HepG2 (cell line): Measurements from ENCODE around the gene ZFPL1. TPM values are rescaled to one million over a fixed set of nuclear protein-coding genes. Genes with fewer than 3 reads are reported as not detected.

Source experiments
- AGO2 ChIP-seq: fragments of 200-400 bp; formaldehyde crosslinking; optimal IDR thresholded peaks from 2 replicates; pipeline ENCODE3; 2017; ENCODE audit warnings: mild to moderate bottlenecking, low read depth, low read length, moderate library complexity
- ARNTL ChIP-seq: sonication (generic); formaldehyde crosslinking; IDR thresholded peaks from 2 replicates; pipeline ENCODE4 v1.4.0; 2020; ENCODE audit warnings: mild to moderate bottlenecking, missing genetic modification reagents
- CREB1 ChIP-seq, 2 experiments: fragments of 450-650 bp in 1 of 2; IDR thresholded peaks; 2 replicates each; pipeline ENCODE4 v1.6.1; 2016 to 2017; ENCODE audit warnings: control low read depth in 1 of 2, mild to moderate bottlenecking in 1 of 2, missing compliant biosample characterization in 1 of 2, missing genetic modification characterization in 1 of 2
- KLF13 ChIP-seq: sonication (generic); formaldehyde crosslinking; IDR thresholded peaks from 2 replicates; pipeline ENCODE4 v1.4.0; 2020; ENCODE audit warnings: mild to moderate bottlenecking, missing genetic modification reagents
- MIER3 ChIP-seq: IDR thresholded peaks from 2 replicates; pipeline ENCODE4 v1.6.1; 2016; ENCODE audit warnings: missing compliant biosample characterization, borderline replicate concordance
- MXD4 ChIP-seq: IDR thresholded peaks from 2 replicates; pipeline ENCODE4 v1.6.1; 2016; ENCODE audit warnings: mild to moderate bottlenecking, missing biosample characterization, missing genetic modification reagents
- POLR2A ChIP-seq, 2 experiments: IDR thresholded peaks; 2 replicates each; pipeline ENCODE4 v1.6.1; 2011; ENCODE audit warnings: low read depth in 2 of 2, low read length in 2 of 2, mild to moderate bottlenecking in 1 of 2, moderate library complexity in 1 of 2; ENCODE audit not compliant: insufficient read depth in 1 of 2
- REPIN1 ChIP-seq: sonication (generic); formaldehyde crosslinking; IDR thresholded peaks from 2 replicates; pipeline ENCODE4 v1.8.0; 2022; ENCODE audit warnings: missing genetic modification reagents, low read depth, mild to moderate bottlenecking, borderline replicate concordance
- SAP130 ChIP-seq: IDR thresholded peaks from 2 replicates; pipeline ENCODE4 v1.6.1; 2016; ENCODE audit warnings: low read depth
- SKI ChIP-seq: fragments of 450-650 bp; IDR thresholded peaks from one replicate; pipeline ENCODE4 v1.6.1; 2018; ENCODE audit warnings: mild to moderate bottlenecking; ENCODE audit not compliant: partially characterized antibody
- SRY ChIP-seq: sonication (generic); formaldehyde crosslinking; IDR thresholded peaks from 2 replicates; pipeline ENCODE4 v1.8.0; 2022; ENCODE audit warnings: mild to moderate bottlenecking, missing genetic modification reagents
- XRCC5 ChIP-seq: fragments of 200-400 bp; formaldehyde crosslinking; optimal IDR thresholded peaks from 2 replicates; pipeline ENCODE3; 2017; ENCODE audit warnings: mild to moderate bottlenecking, low read length
- ZNF12 ChIP-seq: sonication (generic); formaldehyde crosslinking; IDR thresholded peaks from 2 replicates; pipeline ENCODE4 v1.5.0; 2020; ENCODE audit warnings: missing genetic modification reagents
- ZNF317 ChIP-seq: sonication (generic); formaldehyde crosslinking; IDR thresholded peaks from 2 replicates; pipeline ENCODE4 v1.5.0; 2020; ENCODE audit warnings: mild to moderate bottlenecking, missing genetic modification reagents
- ZNF496 ChIP-seq: sonication (generic); formaldehyde crosslinking; IDR thresholded peaks from 2 replicates; pipeline ENCODE4 v1.8.1; 2023; ENCODE audit warnings: mild to moderate bottlenecking, moderate library complexity, missing genetic modification reagents; ENCODE audit not compliant: insufficient replicate concordance
- ZNF556 ChIP-seq: sonication (generic); formaldehyde crosslinking; IDR thresholded peaks from 2 replicates; pipeline ENCODE4 v1.4.0; 2020; ENCODE audit warnings: mild to moderate bottlenecking, missing genetic modification reagents, borderline replicate concordance
- ZSCAN25 ChIP-seq: sonication (generic); formaldehyde crosslinking; IDR thresholded peaks from 2 replicates; pipeline ENCODE4 v1.8.0; 2022; ENCODE audit warnings: mild to moderate bottlenecking, missing genetic modification reagents
- polyA plus RNA-seq, 8 experiments: library from polyadenylated mRNA; depleted of rRNA in 3 of 8; stranded (reverse) in 7 of 8; unstranded in 1 of 8; fragments of >200 nt; fragmentation: Illumina TruSeq in 4 of 8; extraction: Trizol in 4 of 8; gene quantifications; 2 replicates each; pipeline versions ENCODE4 v1.2.1 to v1.2.3, GENCODE V29; 2011 to 2016; ENCODE audit warnings: low read depth in 4 of 8, missing spikeins in 1 of 8, mixed read lengths in 1 of 8; ENCODE audit not compliant: insufficient read depth in 1 of 8
- total RNA-seq, 5 experiments: library from RNA; depleted of rRNA; stranded (reverse); fragments of >200 nt; fragmentation: Illumina TruSeq; extraction: Trizol; gene quantifications; 2 replicates each; pipeline ENCODE4 v1.2.3, GENCODE V29; 2016; ENCODE audit warnings: low read depth in 1 of 5
- TF ChIP-seq, protein P1 (sequence below): sonication (generic); formaldehyde crosslinking; IDR thresholded peaks from 2 replicates; pipeline ENCODE4 v1.5.1; 2020; ENCODE audit warnings: missing genetic modification reagents, mild to moderate bottlenecking, borderline replicate concordance
- TF ChIP-seq, protein P2 (sequence below): sonication (generic); formaldehyde crosslinking; IDR thresholded peaks from 2 replicates; pipeline ENCODE4 v1.4.0; 2020; ENCODE audit warnings: missing genetic modification reagents
- TF ChIP-seq, protein P3 (sequence below): sonication (generic); formaldehyde crosslinking; IDR thresholded peaks from 2 replicates; pipeline ENCODE4 v1.8.0; 2022; ENCODE audit warnings: mild to moderate bottlenecking, missing genetic modification reagents; ENCODE audit not compliant: insufficient replicate concordance
- TF ChIP-seq, protein P4 (sequence below): sonication (generic); formaldehyde crosslinking; IDR thresholded peaks from 2 replicates; pipeline ENCODE4 v1.8.1; 2023; ENCODE audit warnings: mild to moderate bottlenecking, missing genetic modification reagents
- TF ChIP-seq, protein P5 (sequence below): IDR thresholded peaks from 2 replicates; pipeline ENCODE4 v1.6.1; 2016; ENCODE audit warnings: mild to moderate bottlenecking

The ZFPL1 gene
- total and polyA plus RNA-seq, 2 of the 13 experiments (the other 11 are each of a cell fraction or from before 2014, with no cell fraction given) = 32.2 to 56.0 TPM

GRCh38 chr11:65040847-65041622, 43.0 kb upstream of the ZFPL1 start, which contains the start of gene SAC3D1 (continued):
- peak; percentile 26; the same call in 1 of the 2 replicates for TF ChIP-seq MIER3
- peak; percentile 64; the same call in 1 of the 2 replicates for TF ChIP-seq ARNTL (CRISPR knock-in tag)
- TF ChIP-seq, protein P1, sequence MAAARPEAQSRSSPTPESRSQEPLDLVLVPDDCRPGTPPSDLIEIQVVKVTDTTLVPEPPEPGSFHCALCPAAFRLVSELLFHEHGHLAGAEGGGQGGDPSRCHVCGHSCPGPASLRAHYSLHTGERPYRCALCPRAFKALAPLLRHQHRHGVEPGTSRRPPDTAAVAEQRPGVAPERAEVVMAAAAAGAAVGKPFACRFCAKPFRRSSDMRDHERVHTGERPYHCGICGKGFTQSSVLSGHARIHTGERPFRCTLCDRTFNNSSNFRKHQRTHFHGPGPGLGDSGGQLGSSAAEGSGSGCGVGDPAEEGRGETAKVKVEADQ = peak; percentile 60; the same call in 1 of the 2 replicates
- peak; percentile 13 to 66; a peak in 3 of 4 replicates for TF ChIP-seq POLR2A (IDR thresholded peaks at IDR 0.05; ENCODE audit: insufficient read depth in 1 of 2, low read depth in 2 of 2, low read length in 2 of 2)
- TF ChIP-seq, protein P2, sequence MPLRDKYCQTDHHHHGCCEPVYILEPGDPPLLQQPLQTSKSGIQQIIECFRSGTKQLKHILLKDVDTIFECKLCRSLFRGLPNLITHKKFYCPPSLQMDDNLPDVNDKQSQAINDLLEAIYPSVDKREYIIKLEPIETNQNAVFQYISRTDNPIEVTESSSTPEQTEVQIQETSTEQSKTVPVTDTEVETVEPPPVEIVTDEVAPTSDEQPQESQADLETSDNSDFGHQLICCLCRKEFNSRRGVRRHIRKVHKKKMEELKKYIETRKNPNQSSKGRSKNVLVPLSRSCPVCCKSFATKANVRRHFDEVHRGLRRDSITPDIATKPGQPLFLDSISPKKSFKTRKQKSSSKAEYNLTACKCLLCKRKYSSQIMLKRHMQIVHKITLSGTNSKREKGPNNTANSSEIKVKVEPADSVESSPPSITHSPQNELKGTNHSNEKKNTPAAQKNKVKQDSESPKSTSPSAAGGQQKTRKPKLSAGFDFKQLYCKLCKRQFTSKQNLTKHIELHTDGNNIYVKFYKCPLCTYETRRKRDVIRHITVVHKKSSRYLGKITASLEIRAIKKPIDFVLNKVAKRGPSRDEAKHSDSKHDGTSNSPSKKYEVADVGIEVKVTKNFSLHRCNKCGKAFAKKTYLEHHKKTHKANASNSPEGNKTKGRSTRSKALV (CRISPR knock-in tag) = peak; percentile 90
- TF ChIP-seq, protein P3, sequence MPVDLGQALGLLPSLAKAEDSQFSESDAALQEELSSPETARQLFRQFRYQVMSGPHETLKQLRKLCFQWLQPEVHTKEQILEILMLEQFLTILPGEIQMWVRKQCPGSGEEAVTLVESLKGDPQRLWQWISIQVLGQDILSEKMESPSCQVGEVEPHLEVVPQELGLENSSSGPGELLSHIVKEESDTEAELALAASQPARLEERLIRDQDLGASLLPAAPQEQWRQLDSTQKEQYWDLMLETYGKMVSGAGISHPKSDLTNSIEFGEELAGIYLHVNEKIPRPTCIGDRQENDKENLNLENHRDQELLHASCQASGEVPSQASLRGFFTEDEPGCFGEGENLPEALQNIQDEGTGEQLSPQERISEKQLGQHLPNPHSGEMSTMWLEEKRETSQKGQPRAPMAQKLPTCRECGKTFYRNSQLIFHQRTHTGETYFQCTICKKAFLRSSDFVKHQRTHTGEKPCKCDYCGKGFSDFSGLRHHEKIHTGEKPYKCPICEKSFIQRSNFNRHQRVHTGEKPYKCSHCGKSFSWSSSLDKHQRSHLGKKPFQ = peak; percentile 69
- TF ChIP-seq, protein P4, sequence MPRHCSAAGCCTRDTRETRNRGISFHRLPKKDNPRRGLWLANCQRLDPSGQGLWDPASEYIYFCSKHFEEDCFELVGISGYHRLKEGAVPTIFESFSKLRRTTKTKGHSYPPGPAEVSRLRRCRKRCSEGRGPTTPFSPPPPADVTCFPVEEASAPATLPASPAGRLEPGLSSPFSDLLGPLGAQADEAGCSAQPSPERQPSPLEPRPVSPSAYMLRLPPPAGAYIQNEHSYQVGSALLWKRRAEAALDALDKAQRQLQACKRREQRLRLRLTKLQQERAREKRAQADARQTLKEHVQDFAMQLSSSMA = 0 out of 2 replicates have a peak, but pooled peaks have one; percentile 67
- TF ChIP-seq ZNF496 = no peak
- TF ChIP-seq ZNF317 (CRISPR knock-in tag) = peak; percentile 76; the same call in 1 of the 2 replicates
- no peak for TF ChIP-seq ZSCAN25
- peak; percentile 56; the same call in 1 of the 2 replicates for TF ChIP-seq REPIN1 (CRISPR knock-in tag)
- peak; percentile 63 for TF ChIP-seq AGO2
- TF ChIP-seq, protein P5, sequence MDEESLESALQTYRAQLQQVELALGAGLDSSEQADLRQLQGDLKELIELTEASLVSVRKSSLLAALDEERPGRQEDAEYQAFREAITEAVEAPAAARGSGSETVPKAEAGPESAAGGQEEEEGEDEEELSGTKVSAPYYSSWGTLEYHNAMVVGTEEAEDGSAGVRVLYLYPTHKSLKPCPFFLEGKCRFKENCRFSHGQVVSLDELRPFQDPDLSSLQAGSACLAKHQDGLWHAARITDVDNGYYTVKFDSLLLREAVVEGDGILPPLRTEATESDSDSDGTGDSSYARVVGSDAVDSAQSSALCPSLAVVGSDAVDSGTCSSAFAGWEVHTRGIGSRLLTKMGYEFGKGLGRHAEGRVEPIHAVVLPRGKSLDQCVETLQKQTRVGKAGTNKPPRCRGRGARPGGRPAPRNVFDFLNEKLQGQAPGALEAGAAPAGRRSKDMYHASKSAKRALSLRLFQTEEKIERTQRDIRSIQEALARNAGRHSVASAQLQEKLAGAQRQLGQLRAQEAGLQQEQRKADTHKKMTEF = 0 out of 2 replicates have a peak, but pooled peaks have one; percentile 71
- TF ChIP-seq ZNF12 (CRISPR knock-in tag) = no peak
- peak; percentile 59 for TF ChIP-seq XRCC5
- peak; percentile 19 for TF ChIP-seq SKI
- peak; percentile 68; the same call in 1 of the 2 replicates for TF ChIP-seq MXD4 (CRISPR knock-in tag)
- TF ChIP-seq KLF13 = no peak
- peak; percentile 56 for TF ChIP-seq SAP130
- 0 out of 2 replicates have a peak, but pooled peaks have one; percentile 28 for TF ChIP-seq ZNF556 (CRISPR knock-in tag)
- TF ChIP-seq SRY (CRISPR knock-in tag) = peak; percentile 45; the same call in 1 of the 2 replicates
- 0 out of 2 replicates have a peak, but pooled peaks have one; percentile 28 for TF ChIP-seq CREB1 (IDR thresholded peaks at IDR 0.05)
- peak; percentile 70 for TF ChIP-seq CREB1 (CRISPR knock-in tag; IDR thresholded peaks at IDR 0.05)
